Measurements from ENCODE around the gene SEMA4B.
"Not testable (repeated sequence)": the region's sequence is repeated elsewhere in the genome, so short reads cannot be mapped to it uniquely, and the experiment has no call there.

The SEMA4B gene

DNA sequence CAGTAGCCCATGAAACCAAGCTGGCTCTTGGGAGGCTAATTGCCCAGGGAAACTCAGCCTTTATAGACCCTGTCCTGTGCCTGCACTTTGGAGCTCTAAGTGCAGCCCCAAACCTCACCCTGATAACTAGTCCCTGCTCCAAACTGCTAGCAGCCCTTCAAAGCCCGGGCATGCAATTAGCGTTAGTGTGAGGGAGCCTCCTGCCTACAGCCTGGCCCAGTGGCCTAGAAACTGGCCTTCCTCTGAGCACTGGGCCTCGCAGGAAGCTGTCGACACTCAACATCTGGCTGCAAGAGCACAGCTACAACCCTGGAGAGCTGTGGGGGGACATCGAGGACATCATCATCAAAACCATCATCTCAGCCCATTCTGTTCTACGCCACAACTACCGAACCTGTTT lies 56.6 kb downstream of the SEMA4B start:
- DNase-seq (ENCODE audit: low spot score), result no peak

DNA sequence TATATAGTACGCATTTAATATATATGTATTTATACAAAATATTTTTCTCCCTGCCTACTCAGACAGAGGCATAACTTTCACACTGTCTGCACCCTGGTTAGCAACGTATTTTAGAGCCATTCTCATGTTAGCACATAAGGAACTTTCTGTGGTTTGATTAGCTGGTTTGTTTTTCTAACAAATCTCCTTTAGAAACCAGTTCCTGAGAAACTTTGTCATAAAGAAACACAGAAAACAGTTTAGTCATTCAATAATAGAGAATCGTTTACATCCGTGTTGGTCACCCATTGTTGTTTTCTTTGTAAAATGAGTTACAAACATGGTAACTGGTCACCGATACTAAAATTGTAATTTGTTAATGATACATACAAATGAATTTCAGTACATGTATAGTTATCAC lies 58.4 kb downstream of the SEMA4B start:
- no peak for DNase-seq (ENCODE audit: low spot score)

- not testable (repeated sequence) for DNase-seq (ENCODE audit: low spot score)
Measured at GRCh38 chr15:90260731-90261130, 59.6 kb downstream of the SEMA4B start.

DNA sequence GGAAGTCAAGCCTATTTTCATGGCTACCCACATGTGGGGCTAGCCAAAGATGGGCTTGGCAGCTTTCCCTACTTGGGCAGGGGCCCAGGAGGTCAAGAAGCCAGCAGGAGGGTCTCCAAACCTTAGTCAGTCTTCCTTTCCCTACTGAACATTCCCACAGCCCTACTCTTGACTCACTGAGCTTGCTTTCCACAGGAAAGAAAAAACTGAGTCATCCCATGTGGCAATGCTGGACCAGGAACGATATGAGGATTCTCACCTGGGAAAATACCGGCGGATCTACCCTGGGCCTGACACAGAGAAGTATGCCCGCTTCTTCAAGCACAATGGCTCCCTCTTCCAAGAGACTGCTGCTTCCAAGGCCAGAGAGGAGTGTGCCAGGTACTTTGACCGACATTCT lies 60.7 kb downstream of the SEMA4B start:
- no peak for DNase-seq (ENCODE audit: low spot score)

- no peak for DNase-seq (ENCODE audit: low spot score)
Measured at GRCh38 chr15:90262426-90262825, 61.3 kb downstream of the SEMA4B start.

- DNase-seq (ENCODE audit: low spot score), result no peak
Measured at GRCh38 chr15:90264671-90265070, 63.5 kb downstream of the SEMA4B start.

GRCh38 chr15:90265271-90266060 lies 64.3 kb downstream of the SEMA4B start, which contains the start of gene NGRN:
TSS of gene NGRN (plus strand) at chr15:90265672. CDS start at chr15:90265713, 41 bp downstream.
- DNase-seq (ENCODE audit: low spot score), result peak; percentile 88

DNA sequence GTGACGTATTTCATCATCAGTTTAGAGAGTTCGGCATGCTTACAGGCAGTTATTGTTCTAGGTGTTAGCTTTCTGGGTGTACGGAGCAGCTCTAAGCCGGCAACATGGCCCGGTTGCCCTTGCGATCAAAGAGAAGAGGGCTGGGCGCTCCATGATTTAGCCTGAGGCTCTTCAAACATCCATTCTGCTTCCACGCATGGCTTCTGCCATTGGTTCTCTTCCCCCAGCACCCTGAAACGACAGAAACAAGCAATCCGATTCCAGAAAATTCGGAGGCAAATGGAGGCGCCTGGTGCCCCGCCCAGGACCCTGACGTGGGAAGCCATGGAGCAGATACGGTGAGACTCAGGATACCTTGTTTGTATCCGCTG lies 64.9 kb downstream of the SEMA4B start:
- DNase-seq (ENCODE audit: low spot score), result peak; percentile 49

- DNase-seq (ENCODE audit: low spot score), result no peak
Measured at GRCh38 chr15:90266485-90266884, 65.4 kb downstream of the SEMA4B start.

- DNase-seq (ENCODE audit: low spot score), result no peak
Measured at GRCh38 chr15:90268415-90268814, 67.3 kb downstream of the SEMA4B start.

GRCh38 chr15:90270502-90271150 lies 69.5 kb downstream of the SEMA4B start:
- no peak for DNase-seq (ENCODE audit: low spot score)

- DNase-seq (ENCODE audit: low spot score), result no peak
Measured at GRCh38 chr15:90271459-90272166, 70.5 kb downstream of the SEMA4B start.

DNA sequence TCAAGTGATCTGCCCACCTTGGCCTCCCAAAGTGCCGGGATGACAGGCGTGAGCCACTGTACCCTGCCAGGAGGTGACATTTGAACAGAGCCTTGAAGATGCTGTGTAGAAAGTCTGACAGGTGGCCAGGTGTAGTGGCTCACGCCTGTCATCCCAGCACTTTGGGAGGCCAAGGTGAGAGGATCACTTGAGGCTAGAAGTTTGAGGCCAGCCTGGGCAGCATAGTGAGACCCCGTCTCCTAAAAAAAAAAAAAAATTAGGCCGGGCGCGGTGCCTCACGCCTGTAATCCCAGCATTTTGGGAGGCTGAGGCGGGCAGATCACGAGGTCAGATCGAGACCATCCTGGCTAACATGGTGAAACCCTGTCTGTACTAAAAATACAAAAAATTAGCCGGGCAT lies 77.3 kb downstream of the SEMA4B start:
- DNase-seq (ENCODE audit: low spot score), result not testable (repeated sequence)

All from iPS-NIHi11 (cell line).